Nephron (organoid): ENCODE results near the gene JAZF1.
"Not testable (repeated sequence)": the region's sequence is repeated elsewhere in the genome, so short reads cannot be mapped to it uniquely, and the experiment has no call there.

Experiments
- H3K27ac Mint-ChIP-seq, 3 experiments: 2 replicates each; pipeline ENCODE4 v1.8.0; 2020; ENCODE audit warnings: mixed read lengths in 3 of 3, mild to moderate bottlenecking in 2 of 3, moderate library complexity in 1 of 3
- H3K27me3 Mint-ChIP-seq: 2 replicates; pipeline ENCODE4 v1.8.0; 2021; ENCODE audit warnings: low read depth, mild to moderate bottlenecking, moderate library complexity, mixed read lengths
- H3K36me3 Mint-ChIP-seq: 2 replicates; pipeline ENCODE4 v1.8.0; 2020; ENCODE audit warnings: low read depth, mixed read lengths
- H3K4me1 Mint-ChIP-seq: 2 replicates; pipeline ENCODE4 v1.8.0; 2020; ENCODE audit warnings: mixed read lengths
- H3K4me3 Mint-ChIP-seq, 3 experiments: 2 replicates each; pipeline ENCODE4 v1.8.0; 2020; ENCODE audit warnings: mild to moderate bottlenecking in 3 of 3, mixed read lengths in 3 of 3, moderate library complexity in 2 of 3
- H3K9me3 Mint-ChIP-seq: 2 replicates; pipeline ENCODE4 v1.8.0; 2020; ENCODE audit warnings: mixed read lengths
- TF ChIP-seq, protein P1 (sequence below), 3 experiments: fragments of 200-600 bp; sonication (generic); IDR thresholded peaks; one replicate each; pipeline ENCODE4 v1.5.0; 2021; ENCODE audit warnings: antibody characterized with exemption in 3 of 3; ENCODE audit not compliant: unreplicated experiment in 3 of 3

JAZF1 gene

DNA sequence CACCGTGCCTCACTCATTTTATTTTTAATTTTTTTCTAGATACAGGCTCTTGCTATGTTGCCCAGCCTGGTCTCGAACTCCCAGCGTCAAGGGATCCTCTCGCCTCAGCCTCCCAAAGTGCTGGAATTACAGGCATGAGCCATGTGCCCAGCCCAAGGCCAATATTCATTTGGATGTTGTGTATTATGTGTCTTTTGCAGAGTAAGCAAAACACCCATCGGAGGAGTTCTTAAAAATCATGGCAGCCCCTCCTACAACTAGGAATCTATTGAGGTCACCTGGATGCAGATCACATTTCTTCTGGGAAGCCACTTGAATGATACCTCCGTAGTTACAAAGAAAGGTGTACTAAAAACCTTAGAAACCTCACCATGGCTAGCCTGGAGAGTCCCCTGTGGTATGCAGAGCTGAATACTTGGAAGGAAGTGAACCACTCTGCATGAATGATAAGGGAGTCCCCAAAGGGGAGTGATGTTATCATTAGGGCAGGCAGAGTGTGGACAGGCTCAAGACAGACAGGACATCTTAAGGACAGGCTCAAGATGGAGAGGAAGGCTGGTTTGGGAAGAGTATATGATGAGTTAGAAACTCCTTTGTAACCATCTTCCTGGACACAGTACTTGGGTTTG, 254.9 kb downstream of the JAZF1 start:
- H3K4me3 Mint-ChIP-seq, result no peak overlapping the region
- H3K27me3 Mint-ChIP-seq, result no peaks in the 10 kb centered on the region
- H3K36me3 Mint-ChIP-seq, result no peaks in the 10 kb centered on the region
- H3K27ac Mint-ChIP-seq, result no peak overlapping the region
- TF ChIP-seq, protein P1, sequence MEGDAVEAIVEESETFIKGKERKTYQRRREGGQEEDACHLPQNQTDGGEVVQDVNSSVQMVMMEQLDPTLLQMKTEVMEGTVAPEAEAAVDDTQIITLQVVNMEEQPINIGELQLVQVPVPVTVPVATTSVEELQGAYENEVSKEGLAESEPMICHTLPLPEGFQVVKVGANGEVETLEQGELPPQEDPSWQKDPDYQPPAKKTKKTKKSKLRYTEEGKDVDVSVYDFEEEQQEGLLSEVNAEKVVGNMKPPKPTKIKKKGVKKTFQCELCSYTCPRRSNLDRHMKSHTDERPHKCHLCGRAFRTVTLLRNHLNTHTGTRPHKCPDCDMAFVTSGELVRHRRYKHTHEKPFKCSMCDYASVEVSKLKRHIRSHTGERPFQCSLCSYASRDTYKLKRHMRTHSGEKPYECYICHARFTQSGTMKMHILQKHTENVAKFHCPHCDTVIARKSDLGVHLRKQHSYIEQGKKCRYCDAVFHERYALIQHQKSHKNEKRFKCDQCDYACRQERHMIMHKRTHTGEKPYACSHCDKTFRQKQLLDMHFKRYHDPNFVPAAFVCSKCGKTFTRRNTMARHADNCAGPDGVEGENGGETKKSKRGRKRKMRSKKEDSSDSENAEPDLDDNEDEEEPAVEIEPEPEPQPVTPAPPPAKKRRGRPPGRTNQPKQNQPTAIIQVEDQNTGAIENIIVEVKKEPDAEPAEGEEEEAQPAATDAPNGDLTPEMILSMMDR (IDR thresholded peaks at IDR 0.05; ENCODE audit: unreplicated experiment in 3 of 3), result no peak
- peaks cover 26% of the 10 kb centered on the region for H3K4me1 Mint-ChIP-seq
- H3K9me3 Mint-ChIP-seq, result no peaks in the 10 kb centered on the region

GRCh38 chr7:27923642-27923980, 257.0 kb downstream of the JAZF1 start:
- Mint-ChIP-seq H3K27me3 (no peaks in the 10 kb centered on the region), H3K36me3 (no peaks in the 10 kb centered on the region), H3K4me3 (no peak overlapping the region), H3K27ac (peak overlapping the region; percentile 2 to 58 (median 39)), H3K4me1 (peaks cover 24% of the 10 kb centered on the region), H3K9me3 (no peaks in the 10 kb centered on the region)
- TF ChIP-seq, protein P1 (IDR thresholded peaks at IDR 0.05; ENCODE audit: unreplicated experiment in 3 of 3), result no peak

DNA sequence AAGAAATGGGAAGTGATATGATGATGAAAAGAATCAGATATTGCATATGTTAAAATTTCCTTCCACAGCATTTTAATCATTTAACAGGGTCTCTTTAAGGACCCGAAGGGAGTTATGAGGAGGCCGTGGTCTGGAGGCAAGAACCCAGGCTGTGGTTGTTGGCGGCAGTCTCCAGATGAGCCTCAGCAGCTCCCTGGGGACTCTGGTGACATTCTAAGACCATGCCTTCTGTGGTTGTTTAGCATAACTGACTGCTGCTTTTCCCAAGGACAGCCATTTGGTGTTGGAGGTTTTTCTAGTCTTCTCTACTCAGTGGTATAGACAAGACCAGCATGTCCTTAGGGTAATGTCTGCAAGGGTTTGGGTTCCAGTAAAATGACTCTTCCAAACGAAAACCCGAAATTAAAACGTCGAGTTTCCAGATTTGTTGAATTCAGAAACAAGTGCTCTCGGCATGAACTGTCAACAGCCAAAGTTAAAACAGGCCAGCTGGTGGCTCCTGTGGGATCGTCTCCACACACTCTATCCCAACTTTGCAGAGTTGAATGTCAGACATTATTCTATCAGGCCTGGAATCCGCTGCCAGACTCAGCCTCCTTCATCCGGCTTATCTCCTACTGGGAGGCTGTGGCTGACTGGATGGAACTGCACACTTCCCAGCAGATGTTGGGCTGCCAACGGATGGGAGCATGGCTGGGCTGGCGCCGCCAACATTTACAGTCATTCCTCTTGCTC, 257.5 kb downstream of the JAZF1 start:
- no peaks in the 10 kb centered on the region for H3K9me3 Mint-ChIP-seq
- TF ChIP-seq, protein P1 (IDR thresholded peaks at IDR 0.05; ENCODE audit: unreplicated experiment in 3 of 3), result no peak
- H3K27me3 Mint-ChIP-seq, result no peaks in the 10 kb centered on the region
- peak overlapping the region; percentile 2 to 58 (median 39) for H3K27ac Mint-ChIP-seq
- H3K4me3 Mint-ChIP-seq, result no peak overlapping the region
- H3K36me3 Mint-ChIP-seq, result no peaks in the 10 kb centered on the region
- H3K4me1 Mint-ChIP-seq, result peaks cover 21% of the 10 kb centered on the region

DNA sequence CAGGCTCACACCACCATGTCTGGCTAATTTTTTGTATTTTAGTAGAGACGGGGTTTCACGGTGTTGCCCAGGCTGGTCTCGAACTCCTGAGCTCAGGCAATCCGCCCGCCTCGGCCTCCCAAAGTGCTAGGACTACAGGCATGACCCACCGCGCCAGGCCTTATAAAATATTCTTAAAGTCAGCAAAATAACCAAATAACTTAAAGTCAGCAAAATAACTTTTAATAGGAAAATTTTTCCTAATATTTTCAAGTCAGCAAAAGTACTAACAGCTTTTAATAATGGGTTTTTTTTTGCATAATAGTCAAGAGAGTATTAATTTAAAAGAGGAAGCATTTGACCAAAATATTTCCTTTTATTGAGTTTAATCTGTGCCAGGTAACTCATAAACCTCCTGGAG, 258.2 kb downstream of the JAZF1 start:
- H3K27ac Mint-ChIP-seq, result peak overlapping the region in 1 of 3 experiments; percentile 39
- H3K9me3 Mint-ChIP-seq, H3K4me3 Mint-ChIP-seq, H3K36me3 Mint-ChIP-seq, H3K27me3 Mint-ChIP-seq: not testable (repeated sequence)
- peaks cover 21% of the 10 kb centered on the region for H3K4me1 Mint-ChIP-seq

DNA sequence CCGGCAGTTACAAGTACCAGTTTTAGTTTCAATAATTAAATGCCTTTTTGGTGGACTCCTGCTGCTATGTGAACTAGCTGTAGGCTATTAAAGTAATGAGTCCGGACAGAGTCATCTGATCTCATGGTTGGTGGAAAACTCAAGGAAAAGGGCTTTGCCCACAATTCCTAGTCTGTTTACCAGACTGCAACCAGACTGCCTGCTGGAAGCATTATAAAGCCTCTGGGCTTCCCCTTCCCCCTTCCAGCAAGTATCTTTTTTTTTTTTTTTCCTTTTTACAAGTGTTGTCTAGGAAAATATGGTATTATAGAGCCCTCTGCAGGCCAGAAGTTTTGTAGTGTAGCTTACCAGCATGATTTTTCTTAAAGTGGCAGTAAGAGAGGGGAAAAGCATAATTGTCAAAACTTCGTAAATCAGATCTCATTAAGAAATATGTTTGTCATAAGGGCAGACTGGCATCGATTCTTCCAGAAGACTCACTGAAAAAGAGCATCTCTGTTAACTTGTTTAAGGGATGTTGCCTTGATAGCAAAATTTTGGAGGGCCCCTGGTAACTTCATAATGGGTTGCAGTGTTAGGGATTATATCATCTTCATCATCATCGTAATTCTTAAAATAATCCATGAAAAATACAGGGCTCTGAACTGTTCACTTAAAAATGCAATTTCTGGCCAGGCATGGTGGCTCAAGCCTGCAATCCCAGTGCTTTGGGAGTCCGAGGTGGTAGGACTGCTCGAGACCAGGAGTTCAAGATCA, 259.3 kb downstream of the JAZF1 start:
- Mint-ChIP-seq H3K9me3 (no peaks in the 10 kb centered on the region), H3K27me3 (no peaks in the 10 kb centered on the region), H3K36me3 (no peaks in the 10 kb centered on the region), H3K4me1 (peaks cover 21% of the 10 kb centered on the region), H3K4me3 (peak overlapping the region in 1 of 3 experiments; percentile 0), H3K27ac (peak overlapping the region; percentile 1 to 10 (median 3))
- TF ChIP-seq, protein P1 (IDR thresholded peaks at IDR 0.05; ENCODE audit: unreplicated experiment in 3 of 3), result peak; percentile 59 to 76 (median 70)

DNA sequence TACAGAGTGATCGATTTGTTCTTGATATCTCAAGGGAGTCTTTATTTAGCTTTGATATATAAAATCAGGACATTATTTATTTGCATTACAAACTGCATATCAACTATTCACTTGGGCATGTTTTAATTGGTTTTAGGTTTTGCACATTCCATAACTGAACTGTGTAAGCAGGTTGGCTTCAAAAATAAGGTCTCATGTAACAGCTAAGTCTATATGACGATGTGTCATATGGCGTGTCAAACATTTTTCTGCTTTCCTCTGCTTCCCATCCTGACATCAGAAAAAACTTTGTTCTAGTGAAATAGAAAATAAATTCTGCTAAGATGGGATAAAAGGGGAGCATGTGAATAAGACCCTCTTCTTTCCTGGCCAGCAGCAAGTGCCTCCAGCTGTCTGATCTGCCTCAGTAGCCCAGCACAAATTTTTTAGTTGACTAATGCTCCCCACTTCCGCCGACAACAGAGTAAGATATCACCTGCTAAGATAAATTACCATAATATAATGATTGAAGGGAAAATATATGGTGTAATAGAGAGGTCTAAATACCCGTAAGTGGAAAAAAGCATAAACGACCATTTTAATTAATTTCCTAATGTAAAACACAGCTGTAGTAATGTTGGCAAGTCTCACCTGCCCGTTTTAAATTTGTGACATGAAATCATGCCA, 260.2 kb downstream of the JAZF1 start:
- H3K36me3 Mint-ChIP-seq, result no peaks in the 10 kb centered on the region
- TF ChIP-seq, protein P1 (IDR thresholded peaks at IDR 0.05; ENCODE audit: unreplicated experiment in 3 of 3), result no peak
- no peaks in the 10 kb centered on the region for H3K27me3 Mint-ChIP-seq
- H3K4me1 Mint-ChIP-seq, result peaks cover 21% of the 10 kb centered on the region
- no peak overlapping the region for H3K4me3 Mint-ChIP-seq
- no peaks in the 10 kb centered on the region for H3K9me3 Mint-ChIP-seq
- peak overlapping the region in 1 of 3 experiments; percentile 36 for H3K27ac Mint-ChIP-seq
